Lung (tissue), 12 donors: ENCODE results near the gene EPG5. TPM values are rescaled to one million over a fixed set of nuclear protein-coding genes. Genes with fewer than 3 reads are reported as not detected.

Experiments used
- ATAC-seq: fragments of 200-7000 bp; cut with Tn5 transposase; one replicate; pipeline ENCODE4 v1.9.1; 2020; ENCODE audit warnings: moderate number of reproducible peaks; ENCODE audit not compliant: insufficient read depth, low FRiP score
- DNase-seq, 3 donors: peaks; one replicate each; pipeline ENCODE4 v3.0.0-alpha.2; 2013 to 2017
- H3K27ac ChIP-seq, 2 donors: one replicate each; pipeline ENCODE4 v1.5.1; 2013; ENCODE audit warnings: mild to moderate bottlenecking in 2 of 2, moderate library complexity in 2 of 2, control low read depth in 1 of 2, inconsistent platforms in 1 of 2, low read depth in 1 of 2, low read length in 1 of 2
- H3K27me3 ChIP-seq, 3 donors: one replicate each; pipeline ENCODE4 v1.5.1; 2013; ENCODE audit warnings: low read length in 2 of 3; ENCODE audit not compliant: control insufficient read depth in 3 of 3, insufficient read depth in 3 of 3
- H3K36me3 ChIP-seq, 4 donors: one replicate each; pipeline ENCODE4 v1.5.1; 2013; ENCODE audit warnings: low read length in 4 of 4, mild to moderate bottlenecking in 1 of 4, moderate library complexity in 1 of 4; ENCODE audit not compliant: control insufficient read depth in 4 of 4, insufficient read depth in 4 of 4
- H3K4me1 ChIP-seq, 5 donors: one replicate each; pipeline ENCODE4 v1.5.1; 2013; ENCODE audit warnings: low read length in 5 of 5, mild to moderate bottlenecking in 2 of 5, moderate library complexity in 1 of 5; ENCODE audit not compliant: control insufficient read depth in 5 of 5, insufficient read depth in 5 of 5
- H3K4me3 ChIP-seq: one replicate; pipeline ENCODE4 v1.5.1; 2013; ENCODE audit warnings: mild to moderate bottlenecking, control low read depth, moderate library complexity
- H3K9ac ChIP-seq, 2 donors: one replicate each; pipeline ENCODE4 v1.5.1; 2013; ENCODE audit warnings: low read length in 2 of 2, control low read depth in 1 of 2; ENCODE audit not compliant: insufficient read depth in 1 of 2
- H3K9me3 ChIP-seq, 4 donors: one replicate each; pipeline ENCODE4 v1.5.1; 2013; ENCODE audit warnings: low read length in 3 of 4, mild to moderate bottlenecking in 1 of 4, moderate library complexity in 1 of 4; ENCODE audit not compliant: control insufficient read depth in 4 of 4, insufficient read depth in 3 of 4
- WGBS, 2 donors: extraction: QIAGEN DNeasy Blood & Tissue Kit; methylation state at CpG; one replicate each; pipeline ENCODE4 v1.1.7; 2013; 5-methylcytosine and 5-hydroxymethylcytosine counted together
- polyA plus RNA-seq, 2 donors: library from polyadenylated mRNA; stranded (reverse); fragments of 200-250 nt; gene quantifications; one replicate each; pipeline ENCODE4 v1.2.1, GENCODE V29; 2013
- total RNA-seq, 2 donors: library from RNA; depleted of rRNA in 1 of 2; stranded (reverse); fragments of >200 nt in 1 of 2; gene quantifications; one replicate each; pipeline ENCODE4 v1.2.1, GENCODE V29; 2014 to 2021
- TF ChIP-seq, protein P1 (sequence below): IDR thresholded peaks from 2 replicates; pipeline ENCODE4 v1.5.1; 2012; ENCODE audit warnings: mild to moderate bottlenecking; ENCODE audit errors: control extremely low read depth, extremely low read depth
- donor health status: control.
- donor health status: control.
- donor health status: Bipolar disorder and iron deficiency.
- donor health status: healthy.
- donor health status: DM: yes; HTN: yes; CAD: no.

The EPG5 gene
- total and polyA plus RNA-seq, 4 donors: 7.0 to 64.5 (median 20.9) TPM

DNA sequence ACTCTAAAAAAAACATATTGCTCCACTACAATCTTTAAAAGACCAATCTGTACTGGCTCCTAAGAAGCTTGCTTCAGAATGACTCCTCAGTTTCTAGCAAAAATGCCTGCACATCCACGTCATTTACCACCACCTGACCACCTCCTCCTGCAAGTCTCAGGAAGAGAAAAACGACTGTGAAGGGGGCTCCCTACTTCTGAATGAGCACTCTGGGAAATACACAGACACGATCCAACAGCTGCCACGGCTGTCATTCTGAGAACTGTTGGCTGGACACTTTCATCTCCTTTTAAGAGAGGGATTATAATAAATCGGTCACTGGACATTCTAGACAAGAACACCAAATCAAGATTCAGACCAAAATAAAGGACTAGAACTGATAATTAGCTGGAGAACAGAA is 21.5 kb downstream of the EPG5 start:
- ATAC-seq (no peak), DNase-seq (no peak)
- Histone ChIP-seq H3K4me3 (no peak overlapping the region), H3K27ac (no peak overlapping the region), H3K4me1 (no peaks in the 10 kb centered on the region), H3K9ac (no peak overlapping the region), H3K9me3 (no peaks in the 10 kb centered on the region), H3K27me3 (no peaks in the 10 kb centered on the region), H3K36me3 (peaks cover 11 to 60% (median 38%) of the 10 kb centered on the region in 4 donors)
- 87 to 92% methylated on average over 5 of the region's 5 CpGs for WGBS, 2 donors
- TF ChIP-seq, protein P1, sequence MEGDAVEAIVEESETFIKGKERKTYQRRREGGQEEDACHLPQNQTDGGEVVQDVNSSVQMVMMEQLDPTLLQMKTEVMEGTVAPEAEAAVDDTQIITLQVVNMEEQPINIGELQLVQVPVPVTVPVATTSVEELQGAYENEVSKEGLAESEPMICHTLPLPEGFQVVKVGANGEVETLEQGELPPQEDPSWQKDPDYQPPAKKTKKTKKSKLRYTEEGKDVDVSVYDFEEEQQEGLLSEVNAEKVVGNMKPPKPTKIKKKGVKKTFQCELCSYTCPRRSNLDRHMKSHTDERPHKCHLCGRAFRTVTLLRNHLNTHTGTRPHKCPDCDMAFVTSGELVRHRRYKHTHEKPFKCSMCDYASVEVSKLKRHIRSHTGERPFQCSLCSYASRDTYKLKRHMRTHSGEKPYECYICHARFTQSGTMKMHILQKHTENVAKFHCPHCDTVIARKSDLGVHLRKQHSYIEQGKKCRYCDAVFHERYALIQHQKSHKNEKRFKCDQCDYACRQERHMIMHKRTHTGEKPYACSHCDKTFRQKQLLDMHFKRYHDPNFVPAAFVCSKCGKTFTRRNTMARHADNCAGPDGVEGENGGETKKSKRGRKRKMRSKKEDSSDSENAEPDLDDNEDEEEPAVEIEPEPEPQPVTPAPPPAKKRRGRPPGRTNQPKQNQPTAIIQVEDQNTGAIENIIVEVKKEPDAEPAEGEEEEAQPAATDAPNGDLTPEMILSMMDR: no peak

DNA sequence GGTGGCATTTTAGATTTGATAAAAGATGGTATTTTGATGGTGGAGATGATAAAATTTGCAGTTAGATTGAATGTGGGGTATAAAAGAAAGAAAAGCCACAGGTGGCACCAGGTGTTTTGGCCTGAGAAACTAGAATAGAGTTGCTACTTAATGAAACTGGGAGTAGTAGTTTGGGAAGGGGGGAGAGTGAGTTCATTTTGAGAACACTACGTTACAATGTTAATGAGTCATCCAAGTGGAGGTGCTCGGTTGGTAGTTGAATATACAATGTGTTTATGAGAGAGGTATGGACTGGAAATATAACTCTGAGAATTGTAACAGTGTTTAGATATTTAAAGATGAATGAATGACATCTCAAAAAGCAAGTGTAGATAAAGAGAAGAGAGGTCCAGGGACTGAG is 26.4 kb downstream of the EPG5 start:
- Histone ChIP-seq H3K9ac (no peak overlapping the region), H3K4me1 (no peaks in the 10 kb centered on the region), H3K4me3 (no peak overlapping the region), H3K9me3 (no peaks in the 10 kb centered on the region), H3K36me3 (peaks cover 23 to 50% (median 43%) of the 10 kb centered on the region in 4 donors), H3K27ac (no peak overlapping the region), H3K27me3 (no peaks in the 10 kb centered on the region)
- DNase-seq: no peak
- TF ChIP-seq, protein P1: no peak
- WGBS, 2 donors: 89 to 94% methylated on average over 2 of the region's 2 CpGs
- ATAC-seq: no peak

DNA sequence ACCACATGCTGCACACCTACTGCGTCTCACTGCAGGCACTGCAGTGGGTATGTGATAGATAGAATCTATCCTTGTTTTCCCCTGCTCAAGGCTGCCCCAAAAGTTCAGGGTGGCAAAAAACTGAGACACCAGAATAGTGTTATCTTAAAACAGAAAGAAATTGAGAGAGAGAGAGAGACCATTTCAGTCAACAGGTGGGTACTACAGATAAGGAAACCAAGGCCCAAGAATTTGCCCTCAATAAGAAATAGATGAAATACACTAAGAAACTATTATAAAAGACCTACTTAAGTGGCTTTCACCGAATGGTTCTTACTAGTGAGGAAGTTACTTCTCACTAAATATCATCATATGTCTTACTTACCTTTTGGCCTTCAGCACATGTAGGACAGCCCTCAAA is 27.9 kb downstream of the EPG5 start:
- WGBS, 2 donors: 89 to 91% methylated on average over 2 of the region's 2 CpGs
- no peaks in the 10 kb centered on the region for H3K9me3 ChIP-seq
- peaks cover 26 to 50% (median 44%) of the 10 kb centered on the region in 4 donors for H3K36me3 ChIP-seq
- TF ChIP-seq, protein P1: no peak
- no peaks in the 10 kb centered on the region for H3K27me3 ChIP-seq
- no peaks in the 10 kb centered on the region for H3K4me1 ChIP-seq
- no peak overlapping the region for H3K4me3 ChIP-seq
- no peak overlapping the region for H3K27ac ChIP-seq
- H3K9ac ChIP-seq: no peak overlapping the region
- no peak for ATAC-seq
- no peak for DNase-seq

DNA sequence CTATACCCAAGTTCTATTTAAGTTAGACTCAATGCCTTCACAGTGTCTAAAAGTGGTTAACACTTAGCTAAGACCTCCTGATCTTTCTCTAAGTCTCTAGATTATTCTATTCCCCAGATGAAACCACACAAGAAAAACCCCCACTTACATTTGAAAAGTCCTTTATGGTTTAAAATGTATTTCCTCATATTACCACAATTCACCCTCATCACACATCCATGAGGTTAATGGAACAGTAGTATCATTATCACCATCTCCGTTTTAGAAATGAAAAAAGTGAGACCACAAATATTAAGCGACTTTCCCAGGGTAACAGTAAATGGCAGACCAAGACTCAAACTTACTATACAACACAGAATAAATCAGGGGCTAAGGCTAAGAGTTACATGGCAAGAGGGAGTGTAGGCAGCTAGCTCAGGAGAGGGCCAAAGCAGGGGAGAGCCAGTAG is 28.6 kb downstream of the EPG5 start:
- Histone ChIP-seq H3K9me3 (no peaks in the 10 kb centered on the region), H3K27me3 (no peaks in the 10 kb centered on the region), H3K9ac (no peak overlapping the region), H3K4me1 (no peaks in the 10 kb centered on the region), H3K36me3 (peaks cover 26 to 45% (median 42%) of the 10 kb centered on the region in 4 donors), H3K27ac (no peak overlapping the region), H3K4me3 (no peak overlapping the region)
- WGBS, 2 donors: 46 to 79% methylated on average over 2 of the region's 2 CpGs
- TF ChIP-seq, protein P1: no peak
- ATAC-seq (no peak), DNase-seq (no peak)
